ENCODE measurements around the gene GEMIN4. TPM values are rescaled to one million over a fixed set of nuclear protein-coding genes. Genes with fewer than 3 reads are reported as not detected.

GEMIN4 gene
- total RNA-seq, 4 donors from 2014 or later: 13.2 to 29.2 (median 18.7) TPM

DNA sequence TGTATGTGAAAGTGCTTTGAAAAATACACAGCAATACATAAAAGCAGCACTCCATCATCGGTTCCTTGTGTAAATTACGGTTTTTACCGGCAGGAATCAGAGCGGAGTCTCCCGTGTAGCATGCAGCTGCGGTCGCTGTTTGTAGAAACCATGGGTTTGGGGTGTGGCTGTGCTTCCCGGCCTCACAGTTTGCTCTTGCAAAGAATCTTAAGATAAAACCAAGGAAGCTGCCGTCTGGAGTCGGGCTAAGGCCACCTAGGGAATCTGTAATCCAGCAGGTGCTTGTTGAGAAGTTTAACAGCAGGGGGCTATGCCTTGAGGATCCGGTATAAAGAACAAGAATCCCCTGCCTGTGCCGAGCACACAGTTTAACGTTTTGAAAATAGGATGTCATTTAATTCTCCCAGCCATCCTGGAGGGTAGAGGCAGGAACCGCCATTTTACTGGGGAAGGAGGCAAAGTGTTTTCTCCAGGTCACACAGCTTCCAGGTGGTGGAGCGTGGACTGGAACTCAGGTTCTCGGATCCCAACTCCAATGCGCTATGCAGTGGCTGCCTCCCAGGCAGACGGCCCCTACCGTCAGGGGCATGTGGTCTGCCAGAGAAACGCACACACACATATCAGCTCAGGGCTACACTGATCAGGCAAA, 25.7 kb downstream of the GEMIN4 start:
- no peak for ATAC-seq (ENCODE audit: low FRiP score)
- no peak for DNase-seq (ENCODE audit: low spot score)
- TF ChIP-seq, protein P1, sequence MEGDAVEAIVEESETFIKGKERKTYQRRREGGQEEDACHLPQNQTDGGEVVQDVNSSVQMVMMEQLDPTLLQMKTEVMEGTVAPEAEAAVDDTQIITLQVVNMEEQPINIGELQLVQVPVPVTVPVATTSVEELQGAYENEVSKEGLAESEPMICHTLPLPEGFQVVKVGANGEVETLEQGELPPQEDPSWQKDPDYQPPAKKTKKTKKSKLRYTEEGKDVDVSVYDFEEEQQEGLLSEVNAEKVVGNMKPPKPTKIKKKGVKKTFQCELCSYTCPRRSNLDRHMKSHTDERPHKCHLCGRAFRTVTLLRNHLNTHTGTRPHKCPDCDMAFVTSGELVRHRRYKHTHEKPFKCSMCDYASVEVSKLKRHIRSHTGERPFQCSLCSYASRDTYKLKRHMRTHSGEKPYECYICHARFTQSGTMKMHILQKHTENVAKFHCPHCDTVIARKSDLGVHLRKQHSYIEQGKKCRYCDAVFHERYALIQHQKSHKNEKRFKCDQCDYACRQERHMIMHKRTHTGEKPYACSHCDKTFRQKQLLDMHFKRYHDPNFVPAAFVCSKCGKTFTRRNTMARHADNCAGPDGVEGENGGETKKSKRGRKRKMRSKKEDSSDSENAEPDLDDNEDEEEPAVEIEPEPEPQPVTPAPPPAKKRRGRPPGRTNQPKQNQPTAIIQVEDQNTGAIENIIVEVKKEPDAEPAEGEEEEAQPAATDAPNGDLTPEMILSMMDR (IDR thresholded peaks at IDR 0.05): no peak

DNA sequence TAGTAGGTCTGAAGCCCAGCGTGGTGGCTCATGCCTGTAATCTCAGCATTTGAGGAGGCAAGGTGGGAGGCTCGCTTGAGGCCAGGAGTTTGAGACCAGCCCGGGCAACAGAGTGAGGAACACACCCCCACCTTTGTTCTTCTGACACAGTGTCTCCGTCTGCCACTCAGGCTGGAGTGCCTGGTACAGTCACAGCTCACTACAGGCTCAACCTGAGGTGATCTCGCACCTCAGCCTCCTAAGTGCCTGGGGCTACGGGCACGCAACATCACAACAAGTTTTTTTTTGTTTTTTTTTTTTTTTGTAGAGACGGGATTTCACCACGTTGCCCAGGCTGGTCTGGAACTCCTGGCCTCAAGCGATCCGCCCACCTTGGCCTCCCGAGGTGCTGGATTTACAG, 26.3 kb downstream of the GEMIN4 start:
- TF ChIP-seq, protein P1 (IDR thresholded peaks at IDR 0.05): no peak
- ATAC-seq (ENCODE audit: low FRiP score): no peak

DNA sequence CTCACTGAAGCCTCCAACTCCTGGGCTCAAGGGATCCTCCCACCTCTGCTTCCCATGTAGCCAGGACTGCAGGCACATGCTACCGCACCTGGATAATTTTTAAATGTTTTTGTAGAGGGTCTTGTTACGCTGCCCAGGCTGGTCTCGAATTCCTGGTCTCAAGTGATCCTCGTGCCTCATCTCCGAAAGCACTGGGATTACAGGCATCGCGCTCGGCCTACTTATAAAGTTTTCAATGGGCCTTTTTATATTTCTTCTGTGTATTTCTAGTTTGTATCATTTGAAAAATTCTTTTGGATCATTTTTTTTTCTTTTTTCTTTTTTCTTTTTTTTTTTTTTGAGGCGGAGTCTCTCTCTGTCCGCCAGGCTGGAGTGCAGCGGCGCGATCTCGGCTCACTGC, 27.0 kb downstream of the GEMIN4 start:
- DNase-seq (ENCODE audit: low spot score) (no peak), ATAC-seq (ENCODE audit: low FRiP score) (no peak)

More for the DNA sequence above, 26.3 kb downstream of the GEMIN4 start:
- no peak for DNase-seq (ENCODE audit: low spot score)

DNA sequence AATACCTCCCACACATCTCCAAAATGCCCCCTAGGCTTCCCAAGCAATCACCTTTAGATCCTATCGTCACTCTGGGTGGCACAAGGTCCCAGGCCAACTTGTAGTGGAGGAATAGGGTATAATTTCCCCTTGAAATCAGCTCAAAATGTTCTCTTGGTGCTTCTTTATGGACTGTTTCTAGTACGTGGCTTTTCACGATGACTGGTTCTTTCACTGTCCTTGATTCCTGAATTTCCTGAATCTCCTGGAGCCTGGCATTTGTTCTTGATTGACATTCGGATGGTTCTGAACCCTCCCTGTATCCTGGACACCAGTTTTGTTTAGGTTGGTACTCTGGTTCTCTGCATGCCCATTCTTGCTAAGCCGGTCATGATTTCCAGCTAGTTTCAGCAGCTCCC, 30.5 kb downstream of the GEMIN4 start:
- TF ChIP-seq, protein P1 (IDR thresholded peaks at IDR 0.05): no peak
- DNase-seq (ENCODE audit: low spot score) (no peak), ATAC-seq (ENCODE audit: low FRiP score) (no peak)

More for the DNA sequence above, 27.0 kb downstream of the GEMIN4 start:
- TF ChIP-seq, protein P1 (IDR thresholded peaks at IDR 0.05): no peak

DNA sequence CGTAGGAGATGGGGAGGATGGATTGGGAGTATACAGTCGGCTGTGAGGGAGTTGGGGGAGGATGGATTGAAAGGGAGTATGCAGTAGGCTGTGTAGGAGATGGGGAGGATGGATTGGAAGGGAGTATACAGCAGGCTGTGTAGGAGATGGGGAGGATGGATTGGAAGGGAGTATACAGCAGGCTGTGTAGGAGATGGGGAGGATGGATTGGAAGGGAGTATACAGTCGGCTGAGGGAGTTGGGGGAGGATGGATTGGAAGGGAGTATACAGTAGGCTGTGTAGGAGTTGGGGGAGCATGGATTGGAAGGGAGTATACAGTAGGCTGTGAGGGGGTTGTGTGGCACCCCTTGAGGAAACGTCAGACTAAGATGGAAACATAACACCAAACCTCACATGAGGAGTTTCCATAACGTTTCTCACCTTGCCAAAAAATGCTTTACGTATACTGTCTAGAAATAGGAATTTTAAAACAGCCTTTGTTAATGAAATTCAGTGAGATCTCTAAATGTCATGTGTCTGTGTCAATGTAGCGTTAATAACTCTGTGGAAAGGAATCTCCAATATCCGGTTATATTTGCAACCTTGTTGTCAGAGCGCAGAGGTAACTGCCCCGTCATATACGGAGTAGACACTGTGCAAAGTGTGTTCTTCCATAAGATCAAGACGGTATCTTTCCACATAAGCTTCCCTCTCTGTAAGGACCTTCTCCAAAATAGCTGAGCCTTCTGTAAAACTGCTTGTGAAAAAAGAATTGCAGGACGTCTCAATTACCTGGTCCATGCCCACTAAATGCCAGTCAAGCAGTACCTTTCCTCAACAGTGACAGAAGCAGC, 31.1 kb downstream of the GEMIN4 start:
- ATAC-seq (ENCODE audit: low FRiP score) (no peak), DNase-seq (ENCODE audit: low spot score) (no peak)
- TF ChIP-seq, protein P1 (IDR thresholded peaks at IDR 0.05): no peak

DNA sequence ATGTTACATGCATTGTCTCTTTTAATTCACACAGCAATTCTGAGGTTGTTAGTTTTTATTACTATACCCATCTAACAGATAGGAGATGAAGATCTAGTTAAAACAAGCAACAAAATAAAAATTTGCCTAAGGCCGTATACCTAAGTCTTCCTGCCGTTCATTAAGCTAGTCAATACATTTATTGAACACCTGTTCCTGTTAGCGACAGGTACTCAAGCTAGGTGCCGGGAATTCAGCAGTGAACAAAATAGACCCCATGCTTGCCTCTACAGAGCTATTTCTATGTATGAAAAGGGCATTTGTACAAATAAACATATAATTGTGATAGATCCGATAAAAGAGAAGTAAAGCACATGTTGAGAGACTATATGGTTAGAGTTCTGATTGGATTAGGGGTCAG, 34.0 kb downstream of the GEMIN4 start:
- TF ChIP-seq, protein P1 (IDR thresholded peaks at IDR 0.05): no peak
- DNase-seq (ENCODE audit: low spot score): no peak
- no peak for ATAC-seq (ENCODE audit: low FRiP score)
